ENCODE results near the gene DPYD.

The DPYD gene

GRCh38 chr1:97038410-97038809, 882.4 kb downstream of the DPYD start:
- H3K9ac ChIP-seq (ENCODE audit: low read depth, low read length): no peak overlapping the region
- no peaks in the 10 kb centered on the region for H3K36me3 ChIP-seq (ENCODE audit: control insufficient read depth, insufficient read depth, low read length)
- H3K27me3 ChIP-seq (ENCODE audit: control insufficient read depth, insufficient read depth, low read length): no peaks in the 10 kb centered on the region
- no peak overlapping the region for H3K4me3 ChIP-seq (ENCODE audit: low read depth, low read length)
- H3K4me1 ChIP-seq (ENCODE audit: control insufficient read depth, insufficient read depth, low read length): no peaks in the 10 kb centered on the region
- H3K9me3 ChIP-seq (ENCODE audit: control insufficient read depth, insufficient read depth, low read length): no peaks in the 10 kb centered on the region

GRCh38 chr1:97034651-97035050, 886.2 kb downstream of the DPYD start:
- H3K27me3 ChIP-seq (ENCODE audit: control insufficient read depth, insufficient read depth, low read length): no peaks in the 10 kb centered on the region
- H3K4me3 ChIP-seq (ENCODE audit: low read depth, low read length): no peak overlapping the region
- no peaks in the 10 kb centered on the region for H3K4me1 ChIP-seq (ENCODE audit: control insufficient read depth, insufficient read depth, low read length)
- no peaks in the 10 kb centered on the region for H3K9me3 ChIP-seq (ENCODE audit: control insufficient read depth, insufficient read depth, low read length)
- H3K9ac ChIP-seq (ENCODE audit: low read depth, low read length): no peak overlapping the region
- H3K36me3 ChIP-seq (ENCODE audit: control insufficient read depth, insufficient read depth, low read length): no peaks in the 10 kb centered on the region

GRCh38 chr1:97033949-97034348, 886.9 kb downstream of the DPYD start:
- Histone ChIP-seq H3K9ac (ENCODE audit: low read depth, low read length) (no peak overlapping the region), H3K27me3 (ENCODE audit: control insufficient read depth, insufficient read depth, low read length) (no peaks in the 10 kb centered on the region), H3K4me1 (ENCODE audit: control insufficient read depth, insufficient read depth, low read length) (no peaks in the 10 kb centered on the region), H3K9me3 (ENCODE audit: control insufficient read depth, insufficient read depth, low read length) (no peaks in the 10 kb centered on the region), H3K36me3 (ENCODE audit: control insufficient read depth, insufficient read depth, low read length) (no peaks in the 10 kb centered on the region), H3K4me3 (ENCODE audit: low read depth, low read length) (no peak overlapping the region)

Data from iPS-15b (cell line).